PC-9 (cell line): ENCODE results near the gene TSFM. TPM values are rescaled to one million over a fixed set of nuclear protein-coding genes. Genes with fewer than 3 reads are reported as not detected.

Source experiments
- BruUV-seq: library from RNA; stranded (reverse); fragments of 400-500 nt; replicated peaks from 2 replicates; lab custom pipeline; 2021; lab: Mats Ljungman, UMichigan
- CTCF ChIA-PET: fragments of 300-600 bp; sonication (Branson Sonifier 250); formaldehyde crosslinking; loops from one replicate; lab custom pipeline; 2022; ENCODE audit warnings: antibody characterized with exemption; lab: Charles Lee
- POLR2A ChIA-PET: fragments of 300-600 bp; sonication (Branson Sonifier 250); formaldehyde crosslinking; loops from one replicate; lab custom pipeline; 2022; ENCODE audit warnings: antibody characterized with exemption; ENCODE audit not compliant: unreplicated experiment; lab: Charles Lee
- DNase-seq, 2 experiments: peaks; one replicate each; pipeline versions ENCODE4 v3.0.0 to v3.0.0-alpha.2; 2015 to 2022; ENCODE audit warnings: mixed read lengths in 1 of 2
- H2AFZ ChIP-seq: fragments of 200-600 bp; sonication (generic); 2 replicates; pipeline ENCODE4 v1.8.1; 2017; ENCODE audit warnings: antibody characterized with exemption
- H3F3A ChIP-seq: fragments of 200-600 bp; sonication (generic); 2 replicates; pipeline ENCODE4 v1.8.1; 2017; ENCODE audit warnings: antibody characterized with exemption, mild to moderate bottlenecking, low read depth; ENCODE audit not compliant: insufficient read depth
- H3K27ac ChIP-seq: fragments of 200-600 bp; sonication (generic); 2 replicates; pipeline ENCODE4 v1.6.1; 2016; ENCODE audit warnings: mixed run types
- H3K27me3 ChIP-seq: fragments of 200-600 bp; sonication (generic); 2 replicates; pipeline ENCODE4 v1.6.1; 2016; ENCODE audit warnings: low read depth, mixed run types; ENCODE audit not compliant: insufficient read depth
- H3K36me3 ChIP-seq: fragments of 200-600 bp; sonication (generic); 2 replicates; pipeline ENCODE4 v1.6.1; 2016; ENCODE audit warnings: low read depth, mixed run types
- H3K4me1 ChIP-seq: fragments of 200-600 bp; sonication (generic); replicated peaks from 2 replicates; pipeline ENCODE4 v1.6.1; 2016; ENCODE audit warnings: mixed run types; ENCODE audit not compliant: insufficient read depth
- H3K4me2 ChIP-seq: fragments of 200-600 bp; sonication (generic); 2 replicates; pipeline ENCODE4 v1.6.1; 2017; ENCODE audit warnings: mixed run types
- H3K4me3 ChIP-seq: fragments of 200-600 bp; sonication (generic); 2 replicates; pipeline ENCODE4 v1.6.1; 2016; ENCODE audit warnings: mixed run types
- H3K79me2 ChIP-seq: fragments of 200-600 bp; sonication (generic); 2 replicates; pipeline ENCODE4 v1.6.1; 2017; ENCODE audit warnings: low read depth, mixed run types
- H3K9me2 ChIP-seq: fragments of 200-600 bp; sonication (generic); 2 replicates; pipeline ENCODE4 v1.8.1; 2017; ENCODE audit warnings: mild to moderate bottlenecking; ENCODE audit not compliant: insufficient read depth
- H3K9me3 ChIP-seq: fragments of 200-600 bp; sonication (generic); 2 replicates; pipeline ENCODE4 v1.8.1; 2016; ENCODE audit warnings: low read depth; ENCODE audit not compliant: insufficient read depth
- H4K20me1 ChIP-seq: fragments of 200-600 bp; sonication (generic); 2 replicates; pipeline ENCODE4 v1.8.1; 2017; ENCODE audit not compliant: insufficient read depth
- CTCF ChIP-seq: fragments of 200-600 bp; sonication (generic); conservative IDR thresholded peaks from 2 replicates; pipeline ENCODE4 v1.6.1; 2017; ENCODE audit warnings: mixed run types, antibody characterized with exemption, mild to moderate bottlenecking, moderate library complexity
- EZH2 ChIP-seq: fragments of 200-600 bp; sonication (generic); IDR thresholded peaks from 2 replicates; pipeline ENCODE4 v1.8.0; 2017; ENCODE audit warnings: antibody characterized with exemption, low read depth
- intact Hi-C: fragments of 100-400 bp; cut with micrococcal nuclease; formaldehyde crosslinking; loops from one replicate; pipeline ENCODE4 v1.10.0; 2022; ENCODE audit not compliant: unreplicated experiment
- total RNA-seq: library from RNA; stranded (reverse); gene quantifications from 2 replicates; pipeline ENCODE4 v1.2.3, GENCODE V29; 2021

The TSFM gene
- total RNA-seq, 1 experiment from 2014 or later = 44.8 TPM

GRCh38 chr12:57741844-57742738 is 40.5 kb upstream of the TSFM start:
- no TSS peak for BruUV-seq
- CTCF ChIA-PET = no interaction called here
- intact Hi-C loops = no loop called here
- peak in 1 of 2 experiments; percentile 51 for DNase-seq
- TF ChIP-seq EZH2 = no peak
- TF ChIP-seq CTCF = peak; percentile 27; the same call in 1 of the 2 replicates
- Histone ChIP-seq H3K9me3 (no peaks in the 10 kb centered on the region), H3K36me3 (peaks cover 2% of the 10 kb centered on the region; the same call in 1 of the 2 replicates), H3K27me3 (0 out of 2 replicates have a peak, but pooled peaks cover 1% of the 10 kb centered on the region), H3K4me2 (peak overlapping the region; percentile 30), H2AFZ (no peak overlapping the region), H3K9me2 (no peaks in the 10 kb centered on the region), H4K20me1 (no peaks in the 10 kb centered on the region), H3K27ac (no peak overlapping the region), H3K4me3 (no peak overlapping the region), H3F3A (peaks cover 18% of the 10 kb centered on the region), H3K4me1 (peaks cover 13% of the 10 kb centered on the region), H3K79me2 (peaks cover 5% of the 10 kb centered on the region)
- POLR2A ChIA-PET = no interaction called here

GRCh38 chr12:57743769-57744168 is 38.8 kb upstream of the TSFM start:
- H3K36me3 ChIP-seq = peaks cover 6% of the 10 kb centered on the region; the same call in 1 of the 2 replicates
- intact Hi-C loops = loop anchor here (2.0 kb wide), 1 partner anchor 17 kb away; no protein-coding TSS in a partner anchor
- POLR2A ChIA-PET = interaction anchor here (0.6 kb wide), 1 partner anchor 206 kb away, joined by 8 read pairs; no protein-coding TSS in a partner anchor
- CTCF ChIA-PET = interaction anchor here (0.8 kb wide), 1 partner anchor 17 kb away, joined by 4 read pairs; no protein-coding TSS in a partner anchor
- H3K9me2 ChIP-seq = no peaks in the 10 kb centered on the region
- DNase-seq = no peak
- H3F3A ChIP-seq = peaks cover 32% of the 10 kb centered on the region
- peaks cover 13% of the 10 kb centered on the region for H3K4me1 ChIP-seq
- peak overlapping the region; percentile 90; the same call in 1 of the 2 replicates for H3K27ac ChIP-seq
- TF ChIP-seq CTCF (no peak), EZH2 (no peak)
- no peaks in the 10 kb centered on the region for H3K27me3 ChIP-seq
- H4K20me1 ChIP-seq = no peaks in the 10 kb centered on the region
- H3K4me3 ChIP-seq = peak overlapping the region; percentile 75
- H3K4me2 ChIP-seq = peak overlapping the region; percentile 76
- H3K79me2 ChIP-seq = peaks cover 5% of the 10 kb centered on the region
- peak overlapping the region; percentile 75 for H2AFZ ChIP-seq
- no TSS peak for BruUV-seq
- no peaks in the 10 kb centered on the region for H3K9me3 ChIP-seq

- intact Hi-C loops = loop anchor here (2.0 kb wide), 1 partner anchor 17 kb away; no protein-coding TSS in a partner anchor
- Histone ChIP-seq H3F3A (peaks cover 36% of the 10 kb centered on the region), H3K9me3 (no peaks in the 10 kb centered on the region), H2AFZ (peak overlapping the region; percentile 75), H3K36me3 (peaks cover 9% of the 10 kb centered on the region; the same call in 1 of the 2 replicates), H3K4me2 (peak overlapping the region; percentile 76), H3K79me2 (peaks cover 6% of the 10 kb centered on the region), H3K4me1 (peaks cover 13% of the 10 kb centered on the region), H4K20me1 (no peaks in the 10 kb centered on the region), H3K27ac (peak overlapping the region; percentile 90), H3K9me2 (no peaks in the 10 kb centered on the region), H3K27me3 (no peaks in the 10 kb centered on the region), H3K4me3 (peak overlapping the region; percentile 75)
- TF ChIP-seq EZH2 (no peak), CTCF (no peak)
- CTCF ChIA-PET = interaction anchor here (0.5 to 0.8 kb wide), 2 partner anchors 18 to 308 kb away, joined by 4 to 10 read pairs; no protein-coding TSS in a partner anchor
- peak; percentile 65 to 72 for DNase-seq
- POLR2A ChIA-PET = interaction anchor here (0.5 to 0.7 kb wide), 7 partner anchors 18 to 1747 kb away, joined by 3 to 15 read pairs (median 8); partner anchors contain the start of gene SUOX
- BruUV-seq = TSS peak; percentile 46
Measured at GRCh38 chr12:57744194-57744776, 38.3 kb upstream of the TSFM start.
